NCI-H187 treated with DMSO at 0.1 percent for 48 hours (cell line): ENCODE data around the gene MELTF.
"Not testable (repeated sequence)": the region's sequence is repeated elsewhere in the genome, so short reads cannot be mapped to it uniquely, and the experiment has no call there.

ENCODE experiments used
- DNase-seq: peaks from one replicate; lab custom pipeline; 2025; lab: John Stamatoyannopoulos, UW

MELTF gene

GRCh38 chr3:197029511-197030167 lies at the start of gene MELTF:
MELTF (minus strand) TSS chr3:197029817; CDS start chr3:197029702, 115 bp downstream.
- DNase-seq, result no peak

GRCh38 chr3:197076415-197076814 lies 46.8 kb upstream of the MELTF start:
- no peak for DNase-seq

GRCh38 chr3:197068077-197068476 lies 38.5 kb upstream of the MELTF start:
- DNase-seq, result no peak

- DNase-seq, result no peak
These were observed 35.2 kb upstream of the MELTF start for GRCh38 chr3:197064771-197065170.

GRCh38 chr3:197062446-197062845 lies 32.8 kb upstream of the MELTF start:
- DNase-seq, result no peak

GRCh38 chr3:197051637-197052036 lies 22.0 kb upstream of the MELTF start:
- DNase-seq, result not testable (repeated sequence)

GRCh38 chr3:197050511-197050910 lies 20.9 kb upstream of the MELTF start:
- DNase-seq, result no peak

- DNase-seq, result no peak
These were observed 12.9 kb upstream of the MELTF start for GRCh38 chr3:197042539-197042938.

GRCh38 chr3:197041875-197042488 lies 12.4 kb upstream of the MELTF start:
- no peak for DNase-seq

GRCh38 chr3:197040658-197041057 lies 11.0 kb upstream of the MELTF start:
- no peak for DNase-seq

GRCh38 chr3:197038679-197039462 lies 9.3 kb upstream of the MELTF start:
- no peak for DNase-seq

GRCh38 chr3:197035577-197035976 lies 6.0 kb upstream of the MELTF start:
- no peak for DNase-seq

- DNase-seq, result not testable (repeated sequence)
These were observed 5.2 kb upstream of the MELTF start for GRCh38 chr3:197034778-197035177.

GRCh38 chr3:197033764-197034163 lies 4.1 kb upstream of the MELTF start:
- DNase-seq, result not testable (repeated sequence)

- no peak for DNase-seq
These were observed 2.0 kb upstream of the MELTF start for GRCh38 chr3:197031315-197032285.

GRCh38 chr3:197030379-197031314 lies 1.0 kb upstream of the MELTF start:
- no peak for DNase-seq

GRCh38 chr3:197028728-197029510 lies 698 bp downstream of the MELTF start:
- DNase-seq, result no peak

GRCh38 chr3:197027896-197028727 lies 1.5 kb downstream of the MELTF start:
- no peak for DNase-seq
